HEK293 (cell line): ENCODE results near the gene BLVRA.
"Not testable (repeated sequence)": the region's sequence is repeated elsewhere in the genome, so short reads cannot be mapped to it uniquely, and the experiment has no call there.

Experiments used
- CTCF ChIA-PET: fragments of 350-600 bp; formaldehyde crosslinking; extraction: SDS; loops from one replicate; lab custom pipeline; 2021; ENCODE audit warnings: antibody characterized with exemption; lab: Yijun Ruan, JAX
- POLR2A ChIA-PET: fragments of 300-600 bp; formaldehyde crosslinking; extraction: SDS; loops from one replicate; lab custom pipeline; 2020; ENCODE audit warnings: antibody characterized with exemption, inconsistent platforms; lab: Yijun Ruan, JAX
- H3K27ac ChIP-seq: fragments of 200-500 bp; sonication (Bioruptor generic); 2 replicates; pipeline ENCODE4 v1.5.1; 2014; ENCODE audit warnings: low read depth, low read length, control low read depth, inconsistent platforms; ENCODE audit errors: extremely low read depth
- H3K36me3 ChIP-seq, 2 experiments: fragments of 200-500 bp in 1 of 2; sonication (Bioruptor generic) in 1 of 2; 1 replicate in 1 of 2; 2 replicates in 1 of 2; pipeline ENCODE4 v1.5.1; 2014 to 2017; ENCODE audit warnings: inconsistent platforms in 2 of 2, low read length in 2 of 2; ENCODE audit not compliant: control insufficient read depth in 2 of 2, insufficient read depth in 1 of 2
- H3K4me1 ChIP-seq: fragments of 200-500 bp; sonication (Bioruptor generic); 2 replicates; pipeline ENCODE4 v1.5.1; 2014; ENCODE audit warnings: mild to moderate bottlenecking, low read length, inconsistent platforms; ENCODE audit not compliant: control insufficient read depth, insufficient read depth
- H3K4me3 ChIP-seq: 2 replicates; pipeline ENCODE4 v1.5.1; 2011; ENCODE audit warnings: low read depth, mild to moderate bottlenecking, control low read depth, low read length, moderate library complexity
- H3K9me3 ChIP-seq: fragments of 200-500 bp; sonication (Bioruptor generic); 2 replicates; pipeline ENCODE4 v1.5.1; 2014; ENCODE audit warnings: low read depth, low read length, inconsistent platforms; ENCODE audit not compliant: control insufficient read depth, insufficient read depth
- EGR2 ChIP-seq: fragments of 450-650 bp; formaldehyde crosslinking; IDR thresholded peaks from 2 replicates; pipeline ENCODE4 v1.5.1; 2016; ENCODE audit warnings: low read depth, missing biosample characterization, missing genetic modification characterization
- HOXC10 ChIP-seq: sonication (generic); formaldehyde crosslinking; IDR thresholded peaks from 2 replicates; pipeline ENCODE4 v1.8.1; 2023; ENCODE audit warnings: mild to moderate bottlenecking, missing genetic modification reagents
- SCRT2 ChIP-seq: fragments of 450-650 bp; formaldehyde crosslinking; IDR thresholded peaks from 2 replicates; pipeline ENCODE4 v1.5.1; 2016; ENCODE audit warnings: missing biosample characterization, missing genetic modification characterization
- TRIM28 ChIP-seq: IDR thresholded peaks from 2 replicates; pipeline ENCODE4 v1.6.1; 2011; ENCODE audit warnings: low read length, control low read depth, borderline replicate concordance
- ZBTB20 ChIP-seq: fragments of 450-650 bp; formaldehyde crosslinking; IDR thresholded peaks from 2 replicates; pipeline ENCODE4 v1.5.1; 2016; ENCODE audit warnings: missing biosample characterization, missing genetic modification characterization
- ZBTB48 ChIP-seq: fragments of 450-650 bp; formaldehyde crosslinking; IDR thresholded peaks from 2 replicates; pipeline ENCODE4 v1.5.1; 2016; ENCODE audit warnings: missing biosample characterization, missing genetic modification characterization
- ZFP3 ChIP-seq: fragments of 450-650 bp; formaldehyde crosslinking; IDR thresholded peaks from 2 replicates; pipeline ENCODE4 v1.5.1; 2016; ENCODE audit warnings: low read depth, missing biosample characterization, missing genetic modification characterization
- ZNF112 ChIP-seq: fragments of 450-650 bp; formaldehyde crosslinking; IDR thresholded peaks from 2 replicates; pipeline ENCODE4 v1.5.0; 2017; ENCODE audit warnings: missing biosample characterization, missing genetic modification characterization
- ZNF169 ChIP-seq: fragments of 450-650 bp; formaldehyde crosslinking; IDR thresholded peaks from 2 replicates; pipeline ENCODE4 v1.5.1; 2016; ENCODE audit warnings: missing biosample characterization, missing genetic modification characterization
- ZNF24 ChIP-seq: fragments of 450-650 bp; formaldehyde crosslinking; IDR thresholded peaks from 2 replicates; pipeline ENCODE4 v1.5.1; 2016; ENCODE audit warnings: missing biosample characterization, missing genetic modification characterization
- ZNF501 ChIP-seq: fragments of 450-650 bp; formaldehyde crosslinking; IDR thresholded peaks from 2 replicates; pipeline ENCODE4 v1.5.1; 2016; ENCODE audit warnings: missing biosample characterization, missing genetic modification characterization
- ZNF529 ChIP-seq: fragments of 450-650 bp; formaldehyde crosslinking; IDR thresholded peaks from 2 replicates; pipeline ENCODE4 v1.5.1; 2017; ENCODE audit warnings: missing genetic modification characterization, missing biosample characterization; ENCODE audit not compliant: insufficient replicate concordance
- ZNF561 ChIP-seq: fragments of 450-650 bp; IDR thresholded peaks from 2 replicates; pipeline ENCODE4 v1.5.1; 2018; ENCODE audit warnings: missing biosample characterization, missing genetic modification characterization, borderline replicate concordance
- ZNF585B ChIP-seq: fragments of 450-650 bp; formaldehyde crosslinking; IDR thresholded peaks from 2 replicates; pipeline ENCODE4 v1.5.1; 2016; ENCODE audit warnings: missing biosample characterization, missing genetic modification characterization
- ZNF654 ChIP-seq: fragments of 450-650 bp; formaldehyde crosslinking; IDR thresholded peaks from 2 replicates; pipeline ENCODE4 v1.5.1; 2016; ENCODE audit warnings: low read depth, missing biosample characterization, missing genetic modification characterization
- ZNF664 ChIP-seq: fragments of 450-650 bp; formaldehyde crosslinking; IDR thresholded peaks from 2 replicates; pipeline ENCODE4 v1.5.1; 2016; ENCODE audit warnings: missing biosample characterization, missing genetic modification characterization
- ZNF707 ChIP-seq: fragments of 450-650 bp; formaldehyde crosslinking; IDR thresholded peaks from 2 replicates; pipeline ENCODE4 v1.5.1; 2016; ENCODE audit warnings: missing biosample characterization, missing genetic modification characterization
- ZNF791 ChIP-seq: fragments of 450-650 bp; formaldehyde crosslinking; IDR thresholded peaks from 2 replicates; pipeline ENCODE4 v1.5.1; 2016; ENCODE audit warnings: missing biosample characterization, missing genetic modification characterization
- ZNF792 ChIP-seq: fragments of 450-650 bp; formaldehyde crosslinking; IDR thresholded peaks from 2 replicates; pipeline ENCODE4 v1.5.1; 2016; ENCODE audit warnings: missing biosample characterization, missing genetic modification characterization
- TF ChIP-seq, protein P1 (sequence below): fragments of 450-650 bp; formaldehyde crosslinking; IDR thresholded peaks from 2 replicates; pipeline ENCODE4 v1.5.1; 2017; ENCODE audit warnings: missing biosample characterization, missing genetic modification characterization
- TF ChIP-seq, protein P2 (sequence below): fragments of 450-650 bp; formaldehyde crosslinking; IDR thresholded peaks from 2 replicates; pipeline ENCODE4 v1.5.1; 2016; ENCODE audit warnings: missing biosample characterization, missing genetic modification characterization
- TF ChIP-seq, protein P3 (sequence below): fragments of 450-650 bp; IDR thresholded peaks from 2 replicates; pipeline ENCODE4 v1.5.1; 2018; ENCODE audit warnings: missing biosample characterization, missing genetic modification characterization
- TF ChIP-seq, protein P4 (sequence below): fragments of 450-650 bp; formaldehyde crosslinking; IDR thresholded peaks from 2 replicates; pipeline ENCODE4 v1.5.1; 2016; ENCODE audit warnings: missing biosample characterization, missing genetic modification characterization

Gene BLVRA

DNA sequence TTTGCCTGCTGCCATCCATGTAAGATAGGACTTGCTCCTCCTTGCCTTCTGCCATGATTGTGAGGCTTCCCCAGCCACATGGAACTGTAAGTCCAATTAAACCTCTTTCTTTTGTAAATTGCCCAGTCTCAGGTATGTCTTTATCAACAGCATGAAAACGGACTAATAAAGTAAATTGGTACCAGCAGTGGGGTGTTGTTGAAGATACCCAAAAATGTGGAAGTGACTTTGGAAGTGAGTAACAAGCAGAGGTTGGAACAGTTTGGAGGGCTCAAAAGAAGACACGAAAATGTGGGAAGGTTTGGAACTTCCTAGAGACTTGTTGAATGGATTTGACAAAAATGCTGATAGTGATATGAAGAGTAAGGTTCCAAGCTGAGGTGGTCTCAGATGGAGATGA lies 42.5 kb upstream of the BLVRA start:
- CTCF ChIA-PET: interaction anchor here (1.0 kb wide), 1 partner anchor 134 kb away, joined by 6 read pairs; no protein-coding TSS in a partner anchor
- H3K4me3 ChIP-seq, H3K4me1 ChIP-seq, H3K36me3 ChIP-seq, H3K27ac ChIP-seq, POLR2A ChIA-PET, H3K9me3 ChIP-seq: not testable (repeated sequence)
- peak; percentile 92 for TF ChIP-seq ZNF707 (tag by site-specific recombination)
- TF ChIP-seq SCRT2 (tag by site-specific recombination): peak; percentile 20; the same call in 1 of the 2 replicates

DNA sequence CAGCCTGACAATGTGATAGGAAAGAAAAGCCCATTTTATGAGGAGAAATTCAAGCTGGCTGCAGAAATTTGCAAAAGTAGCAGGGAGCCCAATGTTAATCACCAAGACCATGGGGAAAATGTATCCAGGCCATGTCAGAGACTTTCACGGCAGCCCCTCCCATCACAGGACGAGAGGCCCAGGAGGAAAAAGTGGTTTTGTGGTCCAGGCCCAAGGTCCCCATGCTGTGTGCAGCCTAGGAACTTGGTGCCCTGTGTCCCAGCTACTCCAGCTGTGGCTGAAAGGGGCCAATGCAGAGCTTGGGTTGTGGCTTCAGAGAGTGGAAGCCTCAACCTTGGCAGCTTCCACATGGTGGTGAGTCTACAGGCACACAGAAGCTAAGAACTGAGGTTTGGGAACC lies 41.9 kb upstream of the BLVRA start:
- H3K36me3 ChIP-seq: peaks cover 0 to 5% of the 10 kb centered on the region in 2 experiments; a peak in 1 of 3 replicates
- no peak overlapping the region for H3K4me3 ChIP-seq
- no peaks in the 10 kb centered on the region for H3K9me3 ChIP-seq
- H3K4me1 ChIP-seq: no peaks in the 10 kb centered on the region
- no peak for TF ChIP-seq TRIM28
- peak; percentile 92 for TF ChIP-seq ZNF585B (tag by site-specific recombination)
- TF ChIP-seq, protein P1, sequence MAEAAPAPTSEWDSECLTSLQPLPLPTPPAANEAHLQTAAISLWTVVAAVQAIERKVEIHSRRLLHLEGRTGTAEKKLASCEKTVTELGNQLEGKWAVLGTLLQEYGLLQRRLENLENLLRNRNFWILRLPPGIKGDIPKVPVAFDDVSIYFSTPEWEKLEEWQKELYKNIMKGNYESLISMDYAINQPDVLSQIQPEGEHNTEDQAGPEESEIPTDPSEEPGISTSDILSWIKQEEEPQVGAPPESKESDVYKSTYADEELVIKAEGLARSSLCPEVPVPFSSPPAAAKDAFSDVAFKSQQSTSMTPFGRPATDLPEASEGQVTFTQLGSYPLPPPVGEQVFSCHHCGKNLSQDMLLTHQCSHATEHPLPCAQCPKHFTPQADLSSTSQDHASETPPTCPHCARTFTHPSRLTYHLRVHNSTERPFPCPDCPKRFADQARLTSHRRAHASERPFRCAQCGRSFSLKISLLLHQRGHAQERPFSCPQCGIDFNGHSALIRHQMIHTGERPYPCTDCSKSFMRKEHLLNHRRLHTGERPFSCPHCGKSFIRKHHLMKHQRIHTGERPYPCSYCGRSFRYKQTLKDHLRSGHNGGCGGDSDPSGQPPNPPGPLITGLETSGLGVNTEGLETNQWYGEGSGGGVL: no peak
- no peak for TF ChIP-seq ZBTB48 (tag by site-specific recombination)
- ChIA-PET POLR2A (no interaction called here), CTCF (interaction anchor here (1.0 kb wide), 1 partner anchor 134 kb away, joined by 6 read pairs; no protein-coding TSS in a partner anchor)
- H3K27ac ChIP-seq: no peak overlapping the region

DNA sequence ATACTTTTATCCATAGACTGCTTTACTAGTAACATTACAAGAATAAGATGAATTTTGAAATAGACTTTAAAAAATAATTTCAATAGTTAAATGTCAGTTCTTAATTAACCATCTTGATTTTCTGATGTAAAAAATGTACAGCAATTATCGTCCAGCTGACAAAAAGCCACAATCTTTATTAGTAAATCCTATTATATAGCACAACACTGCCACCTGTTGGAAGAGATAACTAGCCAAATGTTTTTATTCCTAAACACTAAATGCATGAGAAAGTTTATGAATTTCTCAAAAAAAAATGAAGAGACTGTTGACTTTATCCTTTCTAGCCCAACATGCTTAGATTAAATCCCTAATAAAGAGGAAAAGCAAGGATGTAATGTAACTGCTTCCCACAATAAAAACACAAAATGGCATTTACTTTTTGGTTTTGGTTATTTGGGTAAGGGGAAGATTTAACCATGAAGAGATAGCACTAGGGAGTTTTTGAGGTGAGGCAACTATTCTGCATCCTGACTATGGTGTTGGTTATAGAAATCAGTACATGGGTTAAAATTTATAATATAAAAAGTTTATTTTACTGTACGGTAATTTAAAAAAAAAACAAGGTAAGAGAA lies 37.2 kb upstream of the BLVRA start:
- CTCF ChIA-PET: interaction anchor here (0.5 to 3.4 kb wide), 22 partner anchors 9 to 1222 kb away, joined by 3 to 25 read pairs (median 4); partner anchors contain the start of gene STK17A
- Histone ChIP-seq H3K36me3 (no peaks in the 10 kb centered on the region), H3K4me3 (no peak overlapping the region), H3K4me1 (no peaks in the 10 kb centered on the region)
- TF ChIP-seq SCRT2 (tag by site-specific recombination): 0 out of 2 replicates have a peak, but pooled peaks have one; percentile 31
- TF ChIP-seq ZNF654: peak; percentile 60
- TF ChIP-seq, protein P2, sequence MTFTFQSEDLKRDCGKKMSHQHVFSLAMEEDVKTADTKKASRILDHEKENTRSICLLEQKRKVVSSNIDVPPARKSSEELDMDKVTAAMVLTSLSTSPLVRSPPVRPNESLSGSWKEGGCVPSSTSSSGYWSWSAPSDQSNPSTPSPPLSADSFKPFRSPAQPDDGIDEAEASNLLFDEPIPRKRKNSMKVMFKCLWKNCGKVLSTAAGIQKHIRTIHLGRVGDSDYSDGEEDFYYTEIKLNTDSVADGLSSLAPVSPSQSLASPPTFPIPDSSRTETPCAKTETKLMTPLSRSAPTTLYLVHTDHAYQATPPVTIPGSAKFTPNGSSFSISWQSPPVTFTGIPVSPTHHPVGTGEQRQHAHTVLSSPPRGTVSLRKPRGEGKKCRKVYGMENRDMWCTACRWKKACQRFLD (tag by site-specific recombination): no peak
- TF ChIP-seq ZNF24 (tag by site-specific recombination): no peak
- TF ChIP-seq, all 188 proteins: peak for 2
- Histone ChIP-seq H3K9me3 (no peaks in the 10 kb centered on the region), H3K27ac (no peak overlapping the region)
- POLR2A ChIA-PET: interaction anchor here (1.5 kb wide), 1 partner anchor 139 kb away, joined by 8 read pairs; the partner anchor contains the start of gene STK17A

DNA sequence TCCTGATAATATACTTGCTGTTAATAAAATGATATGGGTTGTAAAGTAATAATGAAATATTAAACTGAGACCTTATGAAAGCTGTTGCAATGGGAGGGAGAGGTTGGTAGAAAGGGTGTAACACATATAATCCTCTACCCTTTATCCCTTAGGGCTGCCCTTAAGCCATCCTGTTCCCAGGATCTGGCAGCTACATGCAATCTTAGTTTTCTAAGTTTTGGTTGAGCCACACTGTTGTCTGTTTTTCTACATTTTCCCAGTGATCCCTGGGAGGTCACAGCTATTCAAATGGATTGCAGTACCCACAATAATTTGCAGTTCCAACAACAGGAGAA lies 35.5 kb upstream of the BLVRA start:
- POLR2A ChIA-PET: no interaction called here
- TF ChIP-seq HOXC10: no peak
- no peak for TF ChIP-seq EGR2 (tag by site-specific recombination)
- TF ChIP-seq ZNF792 (tag by site-specific recombination): no peak
- no peak for TF ChIP-seq ZNF169
- no peak for TF ChIP-seq ZNF112 (tag by site-specific recombination)
- TF ChIP-seq ZBTB20 (tag by site-specific recombination): no peak
- TF ChIP-seq, protein P3, sequence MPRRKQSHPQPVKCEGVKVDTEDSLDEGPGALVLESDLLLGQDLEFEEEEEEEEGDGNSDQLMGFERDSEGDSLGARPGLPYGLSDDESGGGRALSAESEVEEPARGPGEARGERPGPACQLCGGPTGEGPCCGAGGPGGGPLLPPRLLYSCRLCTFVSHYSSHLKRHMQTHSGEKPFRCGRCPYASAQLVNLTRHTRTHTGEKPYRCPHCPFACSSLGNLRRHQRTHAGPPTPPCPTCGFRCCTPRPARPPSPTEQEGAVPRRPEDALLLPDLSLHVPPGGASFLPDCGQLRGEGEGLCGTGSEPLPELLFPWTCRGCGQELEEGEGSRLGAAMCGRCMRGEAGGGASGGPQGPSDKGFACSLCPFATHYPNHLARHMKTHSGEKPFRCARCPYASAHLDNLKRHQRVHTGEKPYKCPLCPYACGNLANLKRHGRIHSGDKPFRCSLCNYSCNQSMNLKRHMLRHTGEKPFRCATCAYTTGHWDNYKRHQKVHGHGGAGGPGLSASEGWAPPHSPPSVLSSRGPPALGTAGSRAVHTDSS (tag by site-specific recombination): no peak
- no peak for TF ChIP-seq ZFP3
- TF ChIP-seq ZNF791: no peak
- TF ChIP-seq, protein P4, sequence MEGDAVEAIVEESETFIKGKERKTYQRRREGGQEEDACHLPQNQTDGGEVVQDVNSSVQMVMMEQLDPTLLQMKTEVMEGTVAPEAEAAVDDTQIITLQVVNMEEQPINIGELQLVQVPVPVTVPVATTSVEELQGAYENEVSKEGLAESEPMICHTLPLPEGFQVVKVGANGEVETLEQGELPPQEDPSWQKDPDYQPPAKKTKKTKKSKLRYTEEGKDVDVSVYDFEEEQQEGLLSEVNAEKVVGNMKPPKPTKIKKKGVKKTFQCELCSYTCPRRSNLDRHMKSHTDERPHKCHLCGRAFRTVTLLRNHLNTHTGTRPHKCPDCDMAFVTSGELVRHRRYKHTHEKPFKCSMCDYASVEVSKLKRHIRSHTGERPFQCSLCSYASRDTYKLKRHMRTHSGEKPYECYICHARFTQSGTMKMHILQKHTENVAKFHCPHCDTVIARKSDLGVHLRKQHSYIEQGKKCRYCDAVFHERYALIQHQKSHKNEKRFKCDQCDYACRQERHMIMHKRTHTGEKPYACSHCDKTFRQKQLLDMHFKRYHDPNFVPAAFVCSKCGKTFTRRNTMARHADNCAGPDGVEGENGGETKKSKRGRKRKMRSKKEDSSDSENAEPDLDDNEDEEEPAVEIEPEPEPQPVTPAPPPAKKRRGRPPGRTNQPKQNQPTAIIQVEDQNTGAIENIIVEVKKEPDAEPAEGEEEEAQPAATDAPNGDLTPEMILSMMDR (tag by site-specific recombination): no peak
- no peak for TF ChIP-seq ZNF561 (tag by site-specific recombination)
- no peak for TF ChIP-seq ZNF664 (tag by site-specific recombination)
- no peak for TF ChIP-seq ZNF529
- no peak for TF ChIP-seq ZNF501 (tag by site-specific recombination)

More for the DNA sequence above, 35.5 kb upstream of the BLVRA start:
- Histone ChIP-seq H3K9me3 (no peaks in the 10 kb centered on the region), H3K4me1 (no peaks in the 10 kb centered on the region; the same call in 1 of the 2 replicates), H3K4me3 (no peak overlapping the region), H3K27ac (no peak overlapping the region), H3K36me3 (no peaks in the 10 kb centered on the region)
- CTCF ChIA-PET: interaction anchor here (0.6 to 3.4 kb wide), 5 partner anchors 7 to 231 kb away, joined by 3 to 25 read pairs (median 4); partner anchors contain the start of gene STK17A
